Mucosa of descending colon (tissue), 3 donors: ENCODE data around the gene NCOA5. TPM values are rescaled to one million over a fixed set of nuclear protein-coding genes. Genes with fewer than 3 reads are reported as not detected.

Experiments
- ATAC-seq: fragments of 200-7000 bp; cut with Tn5 transposase; one replicate; pipeline ENCODE4 v1.9.1; 2020; ENCODE audit warnings: mild to moderate bottlenecking, moderate library complexity
- DNase-seq, 3 donors: peaks; one replicate each; pipeline ENCODE4 v3.0.0-alpha.2; 2020
- H3K36me3 ChIP-seq: fragments of 200-600 bp; one replicate; pipeline ENCODE4 v1.8.0; 2021; ENCODE audit warnings: low read depth, mild to moderate bottlenecking
- H3K4me1 ChIP-seq: fragments of 200-600 bp; one replicate; pipeline ENCODE4 v1.8.0; 2021; ENCODE audit warnings: low read depth, mild to moderate bottlenecking
- H3K4me3 ChIP-seq: fragments of 200-600 bp; one replicate; pipeline ENCODE4 v1.8.0; 2021; ENCODE audit warnings: mild to moderate bottlenecking
- H3K9me3 ChIP-seq: fragments of 200-600 bp; one replicate; pipeline ENCODE4 v1.8.0; 2021; ENCODE audit warnings: mild to moderate bottlenecking
- CTCF ChIP-seq: fragments of 200-600 bp; IDR thresholded peaks from one replicate; pipeline ENCODE4 v1.8.0; 2022; ENCODE audit warnings: antibody characterized with exemption, mild to moderate bottlenecking
- intact Hi-C, 2 donors: fragments of 100-400 bp; cut with DNase I in 1 of 2; cut with micrococcal nuclease in 1 of 2; formaldehyde crosslinking; loops; one replicate each; pipeline versions ENCODE4 v1.11.0 to v1.11.1; 2022; cut with DNase I, micrococcal nuclease
- total RNA-seq, 3 donors: library from RNA; stranded (reverse); fragmentation: NEBNext Ultra II Directional in 2 of 3; extraction: Animal tissue kit (Norgen Biotek cat#: 25700) in 2 of 3; gene quantifications; one replicate each; pipeline versions ENCODE4 v1.2.1 to v1.2.4, GENCODE V29; 2021 to 2023
- donor health status: DM: no; HTN: no; CAD: no; lungs with moderate emphysema.
- donor health status: DM: no; HTN: no; CAD: no.
- donor health status: DM: no; HTN: yes; CAD: no.

The NCOA5 gene
- total RNA-seq, 3 donors from 2014 or later = 23.7 to 36.6 (median 24.2) TPM

- Histone ChIP-seq H3K9me3 (no peaks in the 10 kb centered on the region), H3K4me1 (peaks cover 2% of the 10 kb centered on the region), H3K4me3 (no peak overlapping the region), H3K36me3 (no peaks in the 10 kb centered on the region)
- no peak for DNase-seq
- intact Hi-C loops = no loop called here
- no peak for TF ChIP-seq CTCF
- ATAC-seq = no peak
These were observed 22.8 kb upstream of the NCOA5 start for GRCh38 chr20:46112430-46113112.

- no peak for DNase-seq
- no peak for TF ChIP-seq CTCF
- Histone ChIP-seq H3K36me3 (no peaks in the 10 kb centered on the region), H3K4me1 (no peaks in the 10 kb centered on the region), H3K4me3 (no peak overlapping the region), H3K9me3 (no peaks in the 10 kb centered on the region)
- no peak for ATAC-seq
- intact Hi-C loops = no loop called here
These were observed 22.1 kb upstream of the NCOA5 start for GRCh38 chr20:46111836-46112212.

GRCh38 chr20:46111028-46111835, 21.5 kb upstream of the NCOA5 start:
- no peak for TF ChIP-seq CTCF
- intact Hi-C loops = no loop called here
- DNase-seq (peak in 1 of 3 donors; percentile 41), ATAC-seq (peak; percentile 64)
- H3K4me1 ChIP-seq = no peaks in the 10 kb centered on the region
- H3K4me3 ChIP-seq = no peak overlapping the region
- no peaks in the 10 kb centered on the region for H3K36me3 ChIP-seq
- no peaks in the 10 kb centered on the region for H3K9me3 ChIP-seq

- no peaks in the 10 kb centered on the region for H3K4me1 ChIP-seq
- H3K36me3 ChIP-seq = no peaks in the 10 kb centered on the region
- intact Hi-C loops = no loop called here
- no peak overlapping the region for H3K4me3 ChIP-seq
- no peaks in the 10 kb centered on the region for H3K9me3 ChIP-seq
- TF ChIP-seq CTCF = no peak
- DNase-seq = no peak
- no peak for ATAC-seq
These were observed 19.2 kb upstream of the NCOA5 start for GRCh38 chr20:46108976-46109375.

- TF ChIP-seq CTCF = no peak
- DNase-seq (no peak), ATAC-seq (peak; percentile 62)
- intact Hi-C loops = no loop called here
- no peak overlapping the region for H3K4me3 ChIP-seq
- H3K36me3 ChIP-seq = no peaks in the 10 kb centered on the region
- no peaks in the 10 kb centered on the region for H3K4me1 ChIP-seq
- no peaks in the 10 kb centered on the region for H3K9me3 ChIP-seq
These were observed 18.7 kb upstream of the NCOA5 start for GRCh38 chr20:46108435-46108841.
